KMS-11 (cell line): ENCODE data around the gene SLC9B1.
"Not testable (repeated sequence)": the region's sequence is repeated elsewhere in the genome, so short reads cannot be mapped to it uniquely, and the experiment has no call there.

ENCODE experiments used
- H2AFZ ChIP-seq: fragments of 200-600 bp; sonication (generic); 2 replicates; pipeline ENCODE4 v1.6.1; 2016; ENCODE audit warnings: antibody characterized with exemption, mixed run types, low read depth
- H3K27ac ChIP-seq: fragments of 200-600 bp; sonication (generic); 2 replicates; pipeline ENCODE4 v1.6.1; 2016; ENCODE audit warnings: mild to moderate bottlenecking, mixed run types
- H3K27me3 ChIP-seq: fragments of 200-600 bp; sonication (generic); 2 replicates; pipeline ENCODE4 v1.6.1; 2017; ENCODE audit warnings: mild to moderate bottlenecking, low read depth, mixed run types, moderate library complexity; ENCODE audit not compliant: insufficient read depth
- H3K36me3 ChIP-seq: fragments of 200-600 bp; sonication (generic); 2 replicates; pipeline ENCODE4 v1.6.1; 2017; ENCODE audit warnings: mild to moderate bottlenecking, mixed run types; ENCODE audit not compliant: insufficient read depth
- H3K4me1 ChIP-seq: fragments of 200-600 bp; sonication (generic); 2 replicates; pipeline ENCODE4 v1.6.1; 2016; ENCODE audit warnings: mild to moderate bottlenecking, low read depth, mixed run types; ENCODE audit not compliant: poor library complexity, severe bottlenecking
- H3K4me2 ChIP-seq: fragments of 200-600 bp; sonication (generic); 2 replicates; pipeline ENCODE4 v1.7.0; 2016; ENCODE audit warnings: mild to moderate bottlenecking, mixed run types
- H3K4me3 ChIP-seq: fragments of 200-600 bp; sonication (generic); IDR thresholded peaks from 2 replicates; pipeline ENCODE4 v1.6.1; 2017; ENCODE audit warnings: low read depth, low read length, mixed read lengths; ENCODE audit not compliant: insufficient read depth
- H3K79me2 ChIP-seq: fragments of 200-600 bp; sonication (generic); 2 replicates; pipeline ENCODE4 v1.6.1; 2016; ENCODE audit warnings: low read depth, mixed run types; ENCODE audit not compliant: insufficient read depth
- H3K9ac ChIP-seq: fragments of 200-600 bp; sonication (generic); 2 replicates; pipeline ENCODE4 v1.6.1; 2016; ENCODE audit warnings: mild to moderate bottlenecking, mixed run types
- H4K20me1 ChIP-seq: fragments of 200-600 bp; sonication (generic); 2 replicates; pipeline ENCODE4 v1.6.1; 2016; ENCODE audit warnings: mild to moderate bottlenecking, mixed run types; ENCODE audit not compliant: insufficient read depth
- CTCF ChIP-seq: fragments of 200-600 bp; sonication (generic); conservative IDR thresholded peaks from 2 replicates; pipeline ENCODE4 v1.6.1; 2017; ENCODE audit warnings: low read depth, mild to moderate bottlenecking, antibody characterized with exemption, low read length, moderate library complexity, mixed read lengths

SLC9B1 gene

GRCh38 chr4:102867278-102868152 lies 152.0 kb downstream of the SLC9B1 start:
- peak overlapping the region; percentile 97 for H3K4me2 ChIP-seq
- no peak overlapping the region for H3K4me3 ChIP-seq
- peaks cover 64% of the 10 kb centered on the region for H3K4me1 ChIP-seq
- no peaks in the 10 kb centered on the region for H3K27me3 ChIP-seq
- peak overlapping the region; percentile 98 for H3K9ac ChIP-seq
- no peaks in the 10 kb centered on the region for H4K20me1 ChIP-seq
- TF ChIP-seq CTCF: no peak
- H3K79me2 ChIP-seq: peaks cover 85% of the 10 kb centered on the region
- H3K36me3 ChIP-seq: 0 out of 2 replicates have a peak, but pooled peaks cover 3% of the 10 kb centered on the region
- peak overlapping the region; percentile 100 for H3K27ac ChIP-seq
- peak overlapping the region; percentile 50 for H2AFZ ChIP-seq

GRCh38 chr4:102865327-102865726 lies 154.2 kb downstream of the SLC9B1 start:
- H3K36me3 ChIP-seq, H2AFZ ChIP-seq, H3K4me3 ChIP-seq, H4K20me1 ChIP-seq, H3K9ac ChIP-seq, H3K27me3 ChIP-seq: not testable (repeated sequence)
- peaks cover 63% of the 10 kb centered on the region for H3K79me2 ChIP-seq
- peak overlapping the region; percentile 97 for H3K4me2 ChIP-seq
- H3K4me1 ChIP-seq: peaks cover 42% of the 10 kb centered on the region
- peak overlapping the region; percentile 100; the same call in 1 of the 2 replicates for H3K27ac ChIP-seq

- Histone ChIP-seq H3K79me2 (peaks cover 48% of the 10 kb centered on the region), H4K20me1 (no peaks in the 10 kb centered on the region), H3K4me3 (no peak overlapping the region), H3K36me3 (no peaks in the 10 kb centered on the region), H3K4me2 (no peak overlapping the region), H3K27me3 (no peaks in the 10 kb centered on the region), H3K4me1 (peaks cover 41% of the 10 kb centered on the region), H2AFZ (no peak overlapping the region), H3K9ac (no peak overlapping the region), H3K27ac (no peak overlapping the region)
- TF ChIP-seq CTCF: no peak
Observed at GRCh38 chr4:102862747-102863146, 156.8 kb downstream of the SLC9B1 start.

GRCh38 chr4:102862016-102862415 lies 157.5 kb downstream of the SLC9B1 start:
- Histone ChIP-seq H3K36me3 (no peaks in the 10 kb centered on the region), H3K27ac (no peak overlapping the region), H3K4me1 (peaks cover 39% of the 10 kb centered on the region), H2AFZ (no peak overlapping the region), H4K20me1 (no peaks in the 10 kb centered on the region), H3K4me2 (no peak overlapping the region), H3K79me2 (peaks cover 41% of the 10 kb centered on the region), H3K9ac (no peak overlapping the region), H3K27me3 (no peaks in the 10 kb centered on the region), H3K4me3 (no peak overlapping the region)
- TF ChIP-seq CTCF: no peak
